CD14-positive monocyte (primary cell): Measurements from ENCODE around the gene LEF1. TPM values are rescaled to one million over a fixed set of nuclear protein-coding genes. Genes with fewer than 3 reads are reported as not detected.

ENCODE experiments used
- DNase-seq, 3 donors: peaks; one replicate each; pipeline ENCODE4 v3.0.0-alpha.2; 2011 to 2022
- H2AFZ ChIP-seq: 2 replicates; pipeline ENCODE4 v1.6.0; 2012; ENCODE audit warnings: mild to moderate bottlenecking, low read depth, low read length, inconsistent platforms; ENCODE audit not compliant: insufficient read depth, poor library complexity, severe bottlenecking
- H3K27ac ChIP-seq, 2 donors: 1 replicate in 1 of 2; 2 replicates in 1 of 2; pipeline ENCODE4 v1.5.1; 2012 to 2013; ENCODE audit warnings: low read length in 2 of 2, control low read depth in 1 of 2, inconsistent platforms in 1 of 2, low read depth in 1 of 2, mild to moderate bottlenecking in 1 of 2
- H3K27me3 ChIP-seq, 2 donors: one replicate each; pipeline versions ENCODE4 v1.6.0 to v1.6.1; 2011 to 2013; ENCODE audit warnings: low read length in 2 of 2; ENCODE audit not compliant: control insufficient read depth in 2 of 2, insufficient read depth in 2 of 2
- H3K36me3 ChIP-seq, 2 donors: replicated peaks in 1 of 2; 1 replicate in 1 of 2; 2 replicates in 1 of 2; pipeline versions ENCODE4 v1.5.1 to v1.6.1; 2012 to 2013; ENCODE audit warnings: low read length in 2 of 2, control low read depth in 1 of 2, inconsistent platforms in 1 of 2, mild to moderate bottlenecking in 1 of 2; ENCODE audit not compliant: insufficient read depth in 2 of 2, control insufficient read depth in 1 of 2
- H3K4me1 ChIP-seq, 2 donors: 1 replicate in 1 of 2; 2 replicates in 1 of 2; pipeline versions ENCODE4 v1.5.1 to v1.6.1; 2012 to 2013; ENCODE audit warnings: low read length in 2 of 2, control low read depth in 1 of 2, inconsistent platforms in 1 of 2, mild to moderate bottlenecking in 1 of 2, moderate library complexity in 1 of 2; ENCODE audit not compliant: insufficient read depth in 2 of 2, control insufficient read depth in 1 of 2
- H3K4me2 ChIP-seq: replicated peaks from 2 replicates; pipeline ENCODE3; 2012; ENCODE audit warnings: low read length, moderate library complexity, mild to moderate bottlenecking; ENCODE audit not compliant: poor library complexity, severe bottlenecking; ENCODE audit errors: extremely low read depth
- H3K4me3 ChIP-seq, 3 experiments: fragments of 200-600 bp in 1 of 3; sonication (generic) in 1 of 3; replicated peaks in 1 of 3; 1 replicate in 2 of 3; 2 replicates in 1 of 3; pipeline ENCODE4 v1.5.1; 2011 to 2013; ENCODE audit warnings: low read length in 3 of 3, mild to moderate bottlenecking in 3 of 3, control low read depth in 2 of 3, low read depth in 2 of 3, inconsistent platforms in 1 of 3, moderate library complexity in 1 of 3
- H3K79me2 ChIP-seq: 2 replicates; pipeline ENCODE4 v1.6.0; 2012; ENCODE audit warnings: mild to moderate bottlenecking, control low read depth, inconsistent platforms, low read length, moderate library complexity; ENCODE audit not compliant: insufficient read depth
- H3K9ac ChIP-seq: 2 replicates; pipeline ENCODE4 v1.6.0; 2017; ENCODE audit warnings: low read length, mild to moderate bottlenecking; ENCODE audit not compliant: insufficient read depth, poor library complexity, severe bottlenecking
- H3K9me3 ChIP-seq, 2 donors: replicated peaks in 1 of 2; 1 replicate in 1 of 2; 2 replicates in 1 of 2; pipeline versions ENCODE4 v1.5.1 to v1.6.1; 2012 to 2013; ENCODE audit warnings: low read length in 2 of 2, control low read depth in 1 of 2; ENCODE audit not compliant: control insufficient read depth in 1 of 2, insufficient read depth in 1 of 2
- H4K20me1 ChIP-seq: 2 replicates; pipeline ENCODE4 v1.6.0; 2012; ENCODE audit warnings: mild to moderate bottlenecking, low read length, control low read depth, moderate library complexity; ENCODE audit not compliant: insufficient read depth
- H3K27ac Mint-ChIP-seq, 7 donors: one replicate each; pipeline ENCODE4 v1.8.0; 2020; ENCODE audit warnings: mild to moderate bottlenecking in 7 of 7, mixed read lengths in 7 of 7, moderate library complexity in 6 of 7, inconsistent platforms in 2 of 7
- H3K27me3 Mint-ChIP-seq, 3 donors: one replicate each; pipeline ENCODE4 v1.8.0; 2021 to 2022; ENCODE audit warnings: low read depth in 3 of 3, mild to moderate bottlenecking in 3 of 3, mixed read lengths in 3 of 3, moderate library complexity in 3 of 3, inconsistent platforms in 1 of 3
- H3K36me3 Mint-ChIP-seq, 2 donors: one replicate each; pipeline ENCODE4 v1.8.0; 2020; ENCODE audit warnings: mixed read lengths in 2 of 2, inconsistent platforms in 1 of 2, mild to moderate bottlenecking in 1 of 2
- H3K4me1 Mint-ChIP-seq: one replicate; pipeline ENCODE4 v1.8.0; 2020; ENCODE audit warnings: mild to moderate bottlenecking, mixed read lengths
- H3K4me3 Mint-ChIP-seq, 2 donors: one replicate each; pipeline ENCODE4 v1.8.0; 2020; ENCODE audit warnings: mild to moderate bottlenecking in 2 of 2, mixed read lengths in 2 of 2, moderate library complexity in 1 of 2
- H3K9me3 Mint-ChIP-seq, 7 donors: one replicate each; pipeline ENCODE4 v1.8.0; 2020 to 2022; ENCODE audit warnings: mixed read lengths in 7 of 7, mild to moderate bottlenecking in 6 of 7, moderate library complexity in 6 of 7, inconsistent platforms in 2 of 7
- CTCF ChIP-seq: fragments of 200-600 bp; IDR thresholded peaks from one replicate; pipeline ENCODE4 v1.8.0; 2022; ENCODE audit warnings: antibody characterized with exemption, mild to moderate bottlenecking
- WGBS: methylation state at CpG from one replicate; pipeline ENCODE4 v1.1.5; 2013; ENCODE audit warnings: missing lambda C conversion rate; ENCODE audit not compliant: insufficient coverage; 5-methylcytosine and 5-hydroxymethylcytosine counted together
- intact Hi-C, 2 donors: fragments of 100-400 bp; cut with micrococcal nuclease; formaldehyde crosslinking; loops; one replicate each; pipeline versions ENCODE4 v1.15.0 to v1.15.1; 2023
- polyA plus RNA-seq, 3 donors: library from polyadenylated mRNA; depleted of rRNA in 1 of 3; unstranded in 2 of 3; stranded (reverse) in 1 of 3; fragments of 300-500 nt in 2 of 3; fragments of >200 nt in 1 of 3; fragmentation: Illumina TruSeq in 2 of 3; gene quantifications; 1 replicate in 2 of 3; 2 replicates in 1 of 3; pipeline ENCODE4 v1.2.3, GENCODE V29; 2012 to 2021

LEF1 gene
- polyA plus RNA-seq, 3 donors = 0.29 to 1.3 (median 0.61) TPM

- H3K9me3 Mint-ChIP-seq = peaks cover 0 to 4% (median 0%) of the 10 kb centered on the region in 7 donors
- DNase-seq = no peak
- H3K4me2 ChIP-seq = no peak overlapping the region
- TF ChIP-seq CTCF = no peak
- peaks cover 0 to 11% (median 4%) of the 10 kb centered on the region in 3 donors for H3K27me3 Mint-ChIP-seq
- H3K4me3 Mint-ChIP-seq = no peak overlapping the region
- no peaks in the 10 kb centered on the region for H4K20me1 ChIP-seq
- H2AFZ ChIP-seq = no peak overlapping the region
- no peaks in the 10 kb centered on the region for H3K9me3 ChIP-seq
- no peak overlapping the region for H3K9ac ChIP-seq
- H3K27me3 ChIP-seq = no peaks in the 10 kb centered on the region
- intact Hi-C loops = no loop called here
- no peak overlapping the region for H3K4me3 ChIP-seq
- H3K27ac ChIP-seq = no peak overlapping the region
- WGBS = 96% methylated on average over 13 of the region's 16 CpGs
- no peaks in the 10 kb centered on the region for H3K4me1 Mint-ChIP-seq
- H3K36me3 Mint-ChIP-seq = no peaks in the 10 kb centered on the region
- H3K79me2 ChIP-seq = no peaks in the 10 kb centered on the region
- no peaks in the 10 kb centered on the region for H3K4me1 ChIP-seq
- H3K27ac Mint-ChIP-seq = no peak overlapping the region
- no peaks in the 10 kb centered on the region for H3K36me3 ChIP-seq
These were observed 114.6 kb downstream of the LEF1 start for GRCh38 chr4:108054025-108054638.

GRCh38 chr4:108053251-108053711 lies 115.5 kb downstream of the LEF1 start:
- H3K4me2 ChIP-seq = no peak overlapping the region
- H3K36me3 ChIP-seq = no peaks in the 10 kb centered on the region
- no peak overlapping the region for H3K4me3 ChIP-seq
- no peaks in the 10 kb centered on the region for H4K20me1 ChIP-seq
- no peak overlapping the region for H3K9ac ChIP-seq
- Mint-ChIP-seq H3K4me1 (no peaks in the 10 kb centered on the region), H3K27me3 (peaks cover 0 to 11% (median 4%) of the 10 kb centered on the region in 3 donors), H3K36me3 (no peaks in the 10 kb centered on the region), H3K4me3 (no peak overlapping the region), H3K27ac (peak overlapping the region in 1 of 7 donors; percentile 48), H3K9me3 (peaks cover 0 to 4% (median 0%) of the 10 kb centered on the region in 7 donors)
- H3K27ac ChIP-seq = no peak overlapping the region
- no peaks in the 10 kb centered on the region for H3K4me1 ChIP-seq
- no peak for DNase-seq
- no peak for TF ChIP-seq CTCF
- intact Hi-C loops = no loop called here
- WGBS = 100% methylated on average over 1 of the region's 1 CpG
- H2AFZ ChIP-seq = no peak overlapping the region
- no peaks in the 10 kb centered on the region for H3K79me2 ChIP-seq
- H3K9me3 ChIP-seq = no peaks in the 10 kb centered on the region
- no peaks in the 10 kb centered on the region for H3K27me3 ChIP-seq
